ENCODE data around the gene KRT20.

DNA sequence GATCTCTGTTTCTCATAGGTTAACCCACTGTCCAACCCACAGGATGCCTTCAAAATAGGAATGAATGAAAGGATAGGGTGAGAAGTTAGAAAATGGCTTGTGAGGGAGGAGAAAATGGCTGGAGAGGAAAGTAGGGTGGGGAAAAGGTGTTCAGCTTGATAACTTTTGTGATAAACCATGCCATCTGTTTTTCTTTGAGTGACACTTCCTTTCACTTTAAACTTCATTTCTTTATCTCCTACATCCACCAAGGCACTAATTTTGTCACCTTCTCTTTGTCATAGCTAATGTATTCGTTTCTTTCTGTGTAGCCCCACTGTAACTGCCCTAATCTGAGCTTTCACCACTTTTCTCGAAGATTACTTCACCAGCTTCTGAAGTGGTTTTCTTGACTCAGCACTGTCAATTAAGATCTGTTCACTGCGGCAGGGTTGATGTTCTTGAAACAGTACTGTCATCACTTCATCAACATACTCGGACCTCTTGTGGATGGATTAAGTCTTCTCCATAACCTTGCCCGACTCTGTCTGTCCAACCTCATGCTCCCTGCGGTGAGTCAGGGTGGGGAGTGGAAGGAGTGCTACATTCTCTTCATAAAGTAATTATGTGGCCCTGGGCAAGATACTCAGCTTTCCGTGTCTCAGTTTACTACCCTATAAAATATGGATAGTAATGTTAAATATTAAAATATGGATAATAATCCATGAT is 57.1 kb downstream of the KRT20 start:
- no peak for TF ChIP-seq EZH2 (IDR thresholded peaks at IDR 0.05; ENCODE audit: low read depth)
- TF ChIP-seq, protein P1, sequence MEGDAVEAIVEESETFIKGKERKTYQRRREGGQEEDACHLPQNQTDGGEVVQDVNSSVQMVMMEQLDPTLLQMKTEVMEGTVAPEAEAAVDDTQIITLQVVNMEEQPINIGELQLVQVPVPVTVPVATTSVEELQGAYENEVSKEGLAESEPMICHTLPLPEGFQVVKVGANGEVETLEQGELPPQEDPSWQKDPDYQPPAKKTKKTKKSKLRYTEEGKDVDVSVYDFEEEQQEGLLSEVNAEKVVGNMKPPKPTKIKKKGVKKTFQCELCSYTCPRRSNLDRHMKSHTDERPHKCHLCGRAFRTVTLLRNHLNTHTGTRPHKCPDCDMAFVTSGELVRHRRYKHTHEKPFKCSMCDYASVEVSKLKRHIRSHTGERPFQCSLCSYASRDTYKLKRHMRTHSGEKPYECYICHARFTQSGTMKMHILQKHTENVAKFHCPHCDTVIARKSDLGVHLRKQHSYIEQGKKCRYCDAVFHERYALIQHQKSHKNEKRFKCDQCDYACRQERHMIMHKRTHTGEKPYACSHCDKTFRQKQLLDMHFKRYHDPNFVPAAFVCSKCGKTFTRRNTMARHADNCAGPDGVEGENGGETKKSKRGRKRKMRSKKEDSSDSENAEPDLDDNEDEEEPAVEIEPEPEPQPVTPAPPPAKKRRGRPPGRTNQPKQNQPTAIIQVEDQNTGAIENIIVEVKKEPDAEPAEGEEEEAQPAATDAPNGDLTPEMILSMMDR (conservative IDR thresholded peaks at IDR 0.05): no peak

All from PC-9 (cell line).